OCI-LY7 (cell line): Measurements from ENCODE around the gene ELOVL7.

Source experiments
- CTCF ChIP-seq: fragments of 200-600 bp; sonication (generic); conservative IDR thresholded peaks from 2 replicates; pipeline ENCODE4 v1.5.1; 2014; ENCODE audit warnings: mild to moderate bottlenecking, antibody characterized with exemption, low read length, moderate library complexity, mixed read lengths
- EZH2phosphoT487 ChIP-seq: fragments of 200-600 bp; sonication (generic); IDR thresholded peaks from 2 replicates; pipeline ENCODE4 v1.6.1; 2018; ENCODE audit warnings: low read depth, borderline replicate concordance, mild to moderate bottlenecking, mixed run types, antibody characterized with exemption, low read length, moderate library complexity, mixed read lengths

DNA sequence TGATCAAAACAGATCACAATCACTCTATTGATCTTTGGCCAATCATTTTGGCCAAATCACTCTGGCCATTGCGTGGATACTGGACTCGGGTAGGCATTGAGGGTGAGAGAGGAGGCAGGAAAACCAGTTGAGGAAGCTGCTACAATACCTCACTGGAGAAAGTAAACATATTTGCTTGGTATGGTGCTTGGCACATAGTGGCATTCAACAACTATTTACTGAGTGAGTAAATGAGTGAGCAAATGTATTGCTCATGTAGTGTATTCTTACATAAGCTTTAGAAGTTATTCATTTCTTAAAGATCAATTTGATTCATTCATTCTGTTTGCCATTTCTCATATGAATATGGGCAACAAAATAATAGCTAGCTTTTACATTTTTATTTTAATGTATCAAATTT, 140.1 kb downstream of the ELOVL7 start:
- no peak for TF ChIP-seq CTCF
- TF ChIP-seq EZH2phosphoT487, result no peak
